HG03457 (cell line): ENCODE measurements around the gene ALDOA.

Source experiments
- ATAC-seq: cut with Tn5 transposase; IDR thresholded peaks from one replicate; pipeline ENCODE4 v1.9.1; 2021; ENCODE audit warnings: moderate number of reproducible peaks; ENCODE audit not compliant: unreplicated experiment

ALDOA gene

DNA sequence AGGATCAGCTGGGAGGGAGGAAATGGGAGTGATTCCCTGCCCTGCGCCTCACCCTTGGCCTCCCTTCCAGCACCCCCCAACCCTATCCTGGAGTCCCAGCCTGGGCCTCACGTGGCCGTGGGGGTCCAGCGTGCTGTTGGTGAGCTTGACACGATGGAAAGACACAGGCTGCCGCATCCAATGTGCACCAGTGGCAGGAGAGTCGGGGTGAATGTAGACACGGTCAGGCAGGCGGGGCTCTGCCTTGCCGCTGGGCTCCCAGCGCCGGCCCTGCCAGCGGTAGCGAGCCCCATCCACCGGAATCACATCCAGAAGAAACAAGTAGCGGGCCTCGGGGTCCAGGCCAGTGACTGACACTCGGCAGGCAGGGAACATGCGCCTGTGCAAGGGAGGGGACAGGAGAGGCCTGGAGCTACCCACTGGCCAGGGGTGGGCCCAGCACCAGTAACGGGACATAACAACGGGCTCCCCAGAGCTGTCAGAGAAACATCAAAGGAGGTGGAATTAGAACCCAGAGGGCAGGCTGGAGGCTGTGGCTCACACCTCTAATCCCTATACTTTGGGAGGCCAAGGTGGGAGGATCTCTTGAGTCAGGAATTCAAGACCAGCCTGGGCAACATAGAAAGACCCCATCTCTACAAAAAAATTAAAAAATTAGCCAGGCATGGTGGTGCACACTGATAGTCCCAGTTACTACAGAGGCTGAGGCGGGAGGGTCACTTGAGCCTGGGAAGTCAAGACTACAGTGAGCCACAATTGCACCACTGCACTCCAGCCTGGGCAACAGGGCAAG, 23.5 kb downstream of the ALDOA start:
- ATAC-seq = no peak

GRCh38 chr16:30090610-30091331, 25.2 kb downstream of the ALDOA start:
- ATAC-seq = no peak

GRCh38 chr16:30091474-30092372, 26.2 kb downstream of the ALDOA start, which contains the start of gene TBX6:
Gene TBX6, minus strand, starts transcription at chr16:30091924. Its CDS starts 731 bp downstream, at chr16:30091193.
- peak; percentile 43 for ATAC-seq

DNA sequence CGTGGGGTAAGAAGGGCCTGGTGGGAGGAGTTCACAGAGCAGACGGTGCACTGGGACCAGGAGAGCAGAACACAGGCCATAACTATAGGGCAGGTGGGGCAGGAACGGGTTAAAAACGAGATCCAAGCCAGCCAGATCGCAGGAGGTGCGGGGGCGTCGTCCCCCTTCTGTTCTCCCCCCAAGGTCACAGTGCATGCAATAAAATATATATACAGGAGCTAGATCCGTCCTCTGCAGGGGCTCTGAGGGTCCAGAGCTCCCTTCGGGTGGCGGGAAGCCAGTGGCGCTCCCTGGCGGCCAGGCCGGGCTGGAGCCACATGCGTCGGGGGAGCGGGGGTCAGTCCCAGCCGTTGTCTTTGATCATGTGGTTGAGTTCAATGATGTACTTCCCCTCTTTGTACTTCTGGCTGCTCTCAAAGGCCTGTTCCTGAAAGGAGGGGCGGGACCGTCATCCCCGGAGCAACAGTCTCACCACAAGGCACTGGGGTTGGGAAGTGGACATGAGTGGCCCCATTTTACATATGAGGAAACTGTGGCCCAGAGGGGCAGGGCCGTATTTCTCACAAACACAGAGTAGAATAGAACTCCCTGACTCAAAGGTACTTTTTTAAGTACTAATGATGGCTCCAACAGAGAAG, 26.9 kb downstream of the ALDOA start:
- ATAC-seq = peak; percentile 29

DNA sequence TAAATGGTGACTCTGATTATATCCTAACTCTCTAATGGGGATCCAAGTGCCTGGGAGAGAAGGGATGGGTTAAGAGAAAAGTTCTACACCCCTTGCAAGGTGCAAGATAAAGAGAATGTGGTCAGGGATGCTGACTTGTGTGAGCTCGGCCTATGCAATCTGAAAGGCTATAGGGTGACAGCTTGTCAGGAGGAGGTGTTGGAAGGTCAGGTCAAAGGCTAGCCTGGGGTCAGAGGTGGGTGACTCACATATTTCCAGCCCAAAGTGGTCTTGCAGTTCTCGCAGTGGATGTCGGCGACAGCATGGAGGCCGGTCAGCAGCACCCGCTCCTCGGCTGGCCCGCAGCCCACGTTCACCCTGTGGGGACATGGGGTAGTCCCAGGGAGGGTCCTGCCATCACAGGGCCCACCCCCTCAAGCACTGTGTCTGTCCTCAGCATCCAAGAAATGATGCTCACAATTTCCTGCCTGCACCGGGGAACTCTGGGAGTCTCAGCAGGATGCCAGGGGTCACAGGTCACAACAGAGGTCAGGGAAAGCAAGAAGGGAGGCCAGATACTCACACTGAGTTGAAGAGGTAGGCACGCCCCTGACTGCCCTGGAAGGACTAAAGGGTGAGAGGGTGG, 29.1 kb downstream of the ALDOA start:
- ATAC-seq = no peak

GRCh38 chr16:30095166-30096078, 29.9 kb downstream of the ALDOA start:
- ATAC-seq = no peak

GRCh38 chr16:30096105-30096861, 30.7 kb downstream of the ALDOA start, which contains the start of gene YPEL3:
Gene YPEL3, minus strand, starts transcription at chr16:30096213. Its CDS starts 731 bp downstream, at chr16:30095482.
- no peak for ATAC-seq

GRCh38 chr16:30096862-30097563, 31.5 kb downstream of the ALDOA start:
- no peak for ATAC-seq

DNA sequence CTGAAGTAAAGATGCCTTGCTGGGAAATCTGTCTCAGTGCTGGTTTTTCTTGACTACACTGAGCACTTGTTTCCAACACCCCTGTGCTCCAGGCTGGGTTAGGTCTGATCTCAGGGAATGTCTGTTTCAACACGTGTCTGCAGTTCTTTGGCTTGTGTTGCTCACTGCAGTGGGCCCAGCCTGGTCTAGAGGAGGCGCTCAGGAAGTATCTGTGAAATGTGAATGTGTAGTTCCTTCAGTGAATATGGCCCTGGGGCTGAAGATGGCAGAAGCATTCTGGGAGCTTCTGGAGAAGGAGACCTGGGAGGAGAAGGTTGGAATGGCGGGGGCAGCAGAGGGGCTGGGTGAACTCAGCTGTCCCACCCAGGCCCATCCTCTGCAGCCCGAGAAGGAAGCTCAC, 38.5 kb downstream of the ALDOA start:
- ATAC-seq = no peak

DNA sequence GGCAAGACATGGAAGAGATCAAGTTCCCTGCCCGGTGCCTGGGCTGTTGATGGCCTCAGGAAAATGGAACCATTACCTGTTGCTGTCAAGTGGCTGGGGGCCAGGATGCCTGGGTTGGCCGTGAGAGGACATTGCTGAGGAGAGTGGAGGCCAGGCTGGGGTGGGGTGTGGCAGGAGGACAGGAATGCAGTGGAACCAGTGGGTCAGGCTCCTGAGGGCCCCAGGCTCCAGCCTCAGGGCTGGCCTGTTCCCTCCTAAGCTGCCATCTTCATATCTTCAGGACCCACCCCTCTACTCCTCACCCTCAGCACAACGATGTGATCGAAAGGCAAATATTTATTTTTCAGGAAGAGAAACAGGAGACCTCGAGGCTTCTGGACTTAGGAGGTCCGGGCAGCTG, 38.9 kb downstream of the ALDOA start:
- ATAC-seq = no peak

DNA sequence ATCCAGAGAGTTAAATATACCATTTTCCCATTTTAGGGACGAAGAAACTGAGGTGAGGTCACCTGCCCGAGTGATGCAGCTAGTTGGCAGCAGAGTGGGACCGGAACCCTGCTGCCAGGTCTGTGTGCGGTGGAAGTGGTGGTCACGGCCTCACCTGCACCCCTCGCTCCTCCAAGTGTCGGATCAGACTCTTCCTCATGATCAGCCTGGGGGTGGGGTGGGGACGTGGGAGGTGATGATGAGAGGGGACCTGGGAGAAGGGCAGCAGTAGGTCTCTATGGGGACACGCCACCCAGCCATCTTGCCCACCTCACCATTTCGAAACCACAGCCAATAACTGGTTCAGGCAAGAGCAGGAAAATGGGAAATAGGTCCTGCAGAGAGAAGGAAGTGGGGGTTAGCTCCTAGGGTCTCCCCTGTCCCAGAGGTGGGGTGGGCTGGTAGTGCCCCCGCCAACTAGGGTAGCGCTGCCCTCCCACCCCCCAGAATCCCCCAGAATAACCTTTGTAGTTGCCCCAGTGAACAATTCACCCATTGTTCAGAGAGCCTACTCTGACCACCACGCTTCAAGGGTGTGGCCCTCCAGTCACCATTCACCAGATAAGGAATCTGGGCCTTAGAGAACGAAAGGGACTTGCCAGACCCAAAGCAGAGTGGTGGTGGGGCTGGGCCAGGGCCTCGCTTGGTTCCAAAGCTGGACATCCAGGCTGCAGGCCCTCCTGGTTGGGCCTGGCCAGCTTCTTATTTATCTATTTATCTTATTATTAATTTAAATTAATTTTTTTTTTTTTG, 42.7 kb downstream of the ALDOA start:
- ATAC-seq = no peak

- no peak for ATAC-seq
Observed at GRCh38 chr16:30110661-30111060, 45.1 kb downstream of the ALDOA start.

GRCh38 chr16:30112197-30113030, 46.9 kb downstream of the ALDOA start:
- ATAC-seq = no peak

DNA sequence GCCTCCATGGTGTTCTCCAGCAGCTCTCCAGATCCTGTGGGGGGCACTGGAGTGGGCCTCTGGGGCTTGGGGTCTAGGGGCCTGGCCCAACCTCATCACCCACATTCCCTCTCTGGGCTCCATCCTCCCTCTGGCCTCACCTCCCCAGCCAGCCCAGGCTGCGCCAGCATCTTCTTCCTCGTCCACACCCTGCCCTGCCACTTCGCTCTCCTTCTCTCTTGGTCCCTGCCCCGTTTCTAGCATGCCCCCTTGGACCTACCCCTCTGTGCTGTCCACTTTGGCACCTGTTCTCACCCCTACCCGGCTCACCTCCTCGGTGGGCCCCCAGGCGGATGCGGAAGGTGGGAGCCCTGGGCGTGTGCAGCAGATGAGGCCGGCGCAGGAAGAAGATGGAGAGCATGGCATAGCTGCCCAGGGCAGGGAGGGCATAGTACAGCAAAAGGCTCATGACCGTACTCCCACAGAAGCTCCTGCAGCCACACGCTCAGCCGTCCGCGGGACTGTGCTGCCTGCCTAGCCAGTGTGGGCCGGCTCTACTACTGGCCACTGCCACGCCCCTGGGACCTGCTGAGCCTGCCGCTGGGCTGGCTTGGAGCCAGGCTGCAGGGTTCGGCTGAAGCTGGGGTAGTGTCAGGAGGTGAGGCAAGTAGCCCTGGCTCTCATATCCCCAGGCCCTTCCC, 47.6 kb downstream of the ALDOA start, which contains the start of gene GDPD3:
Gene GDPD3 (minus strand): TSS at position 507 of the 680 bp plus-strand sequence. CDS start 59 bp downstream, at position 448.
- no peak for ATAC-seq

DNA sequence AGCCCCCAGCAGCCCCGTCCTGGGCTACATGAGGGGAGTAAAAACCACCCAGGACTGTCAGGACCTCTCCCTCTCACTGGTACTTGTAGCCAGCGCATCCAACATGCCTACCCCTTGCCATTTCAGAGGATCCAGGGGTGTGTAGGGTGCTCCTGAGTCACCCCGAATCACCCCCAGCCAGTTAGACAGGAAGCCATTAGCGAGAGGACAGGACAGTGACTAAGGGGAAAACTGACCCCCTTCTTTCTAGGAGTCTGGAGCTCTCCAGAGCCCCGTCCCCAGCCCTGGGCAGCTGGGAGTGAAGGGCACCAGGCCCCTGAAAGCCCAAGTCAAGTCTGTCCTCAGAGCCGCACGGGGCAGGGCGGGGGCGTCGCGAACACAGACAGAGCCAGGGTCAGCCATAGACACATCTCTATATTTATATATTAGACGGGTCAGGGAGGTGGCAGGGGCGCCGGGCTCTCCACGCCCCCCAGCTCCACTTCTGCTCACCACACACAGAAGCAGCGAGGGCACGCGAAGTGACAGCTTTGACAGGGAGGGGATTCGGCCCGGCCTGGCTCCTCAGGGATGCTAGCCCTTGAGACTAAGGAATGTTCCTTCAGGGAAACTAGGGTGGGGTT, 48.3 kb downstream of the ALDOA start:
- ATAC-seq = no peak
